ENCODE results near the gene VWA3B. TPM values are rescaled to one million over a fixed set of nuclear protein-coding genes. Genes with fewer than 3 reads are reported as not detected.
A peak's percentile ranks its signal among the peaks of the same experiment; 100 is the strongest.

Gene VWA3B
- total RNA-seq, 1 experiment from 2014 or later: not detected

DNA sequence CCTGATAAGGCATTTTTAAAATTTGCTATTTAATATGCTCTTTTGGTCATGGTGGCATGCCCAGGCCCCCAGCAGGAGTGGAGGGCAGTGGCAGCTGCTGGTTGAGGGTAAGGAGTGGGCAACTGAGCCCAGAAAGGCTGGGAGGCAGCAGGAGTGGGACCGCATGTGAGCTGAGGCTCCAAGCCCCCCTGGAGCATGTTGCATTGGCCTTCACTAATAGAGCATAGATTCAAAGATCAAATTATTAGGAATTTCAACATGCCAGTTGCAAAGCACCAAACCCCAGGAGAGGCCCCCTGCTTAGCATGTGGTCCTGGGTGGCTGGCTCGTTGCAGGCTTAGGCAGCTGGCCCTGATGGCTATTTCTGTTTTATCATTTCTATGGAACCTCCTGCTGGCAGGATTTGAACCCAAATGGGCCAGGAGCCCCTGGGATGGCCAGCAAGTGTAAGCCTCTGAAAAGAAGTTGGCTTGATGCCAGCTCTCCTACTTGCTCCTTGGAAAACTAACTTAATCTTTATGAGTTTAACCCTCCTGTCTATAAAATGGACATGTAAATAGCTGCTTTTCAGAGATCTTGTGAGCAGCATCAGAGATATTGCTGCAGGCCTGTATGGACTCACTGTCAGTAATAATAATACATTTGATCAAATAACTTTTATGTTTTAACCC is 49.2 kb upstream of the VWA3B start:
- peak; percentile 13 for DNase-seq (ENCODE audit: low spot score)
- H3K9me3 ChIP-seq (ENCODE audit: low read depth, low read length, poor library complexity, severe bottlenecking): no peaks in the 10 kb centered on the region
- TF ChIP-seq CTCF (conservative IDR thresholded peaks at IDR 0.05; ENCODE audit: low read depth, low read length) (no peak), EZH2 (IDR thresholded peaks at IDR 0.05; ENCODE audit: borderline replicate concordance, low read depth, low read length, poor library complexity, severe bottlenecking) (no peak)
- H3K36me3 ChIP-seq (ENCODE audit: insufficient read depth, low read length, poor library complexity, severe bottlenecking): no peaks in the 10 kb centered on the region
- H3K4me3 ChIP-seq (ENCODE audit: low read depth, low read length, poor library complexity, severe bottlenecking): no peak overlapping the region
- intact Hi-C loops (cut with micrococcal nuclease; ENCODE audit: unreplicated experiment): no loop called here
- no peaks in the 10 kb centered on the region for H3K4me1 ChIP-seq (ENCODE audit: insufficient read depth, low read length, poor library complexity, severe bottlenecking)
- BruUV-seq (replicated peaks): no TSS peak
- H3K27me3 ChIP-seq (replicated peaks; ENCODE audit: insufficient read depth, low read depth, low read length, poor library complexity): no peaks in the 10 kb centered on the region
- POLR2A ChIA-PET (ENCODE audit: low non-redundant PET): no interaction called here
- CTCF ChIA-PET: no interaction called here
- H3K27ac ChIP-seq (ENCODE audit: low read depth, low read length, poor library complexity, severe bottlenecking): no peak overlapping the region

DNA sequence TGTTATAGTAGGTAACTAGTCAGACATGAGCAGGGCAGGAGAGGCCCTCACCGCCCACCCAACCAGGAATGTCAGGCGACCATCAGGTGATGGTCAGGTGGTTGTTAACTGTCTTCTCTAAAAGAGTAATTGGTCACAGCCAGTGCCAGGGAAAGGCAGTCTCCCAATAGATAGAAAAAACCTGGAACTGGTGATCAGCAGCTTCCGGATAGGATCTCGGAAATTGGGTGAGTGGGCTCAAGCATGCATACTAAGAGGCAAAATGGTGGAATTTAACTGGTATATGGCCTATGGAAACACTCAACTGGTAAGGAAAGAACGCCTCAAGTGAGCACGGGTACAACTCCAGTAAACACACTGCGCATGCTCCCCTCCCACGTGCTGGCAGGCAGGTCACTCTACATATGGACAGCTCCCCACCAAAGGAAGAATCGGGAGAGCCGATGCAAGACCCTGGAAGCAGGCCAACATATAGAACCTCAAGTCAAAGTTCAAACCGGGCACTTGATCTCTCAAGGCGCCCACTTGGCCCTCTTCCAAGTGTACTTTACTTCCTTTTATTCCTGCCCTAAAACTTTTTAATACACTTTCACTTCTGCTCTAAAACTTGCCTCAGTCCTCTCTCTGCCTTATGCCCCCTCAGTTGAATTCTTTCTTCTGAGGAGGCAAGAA is 47.7 kb upstream of the VWA3B start:
- Histone ChIP-seq H3K27ac (ENCODE audit: low read depth, low read length, poor library complexity, severe bottlenecking) (no peak overlapping the region), H3K27me3 (replicated peaks; ENCODE audit: insufficient read depth, low read depth, low read length, poor library complexity) (no peaks in the 10 kb centered on the region), H3K4me3 (ENCODE audit: low read depth, low read length, poor library complexity, severe bottlenecking) (no peak overlapping the region), H3K4me1 (ENCODE audit: insufficient read depth, low read length, poor library complexity, severe bottlenecking) (no peaks in the 10 kb centered on the region), H3K36me3 (ENCODE audit: insufficient read depth, low read length, poor library complexity, severe bottlenecking) (no peaks in the 10 kb centered on the region), H3K9me3 (ENCODE audit: low read depth, low read length, poor library complexity, severe bottlenecking) (no peaks in the 10 kb centered on the region)
- ChIA-PET CTCF (no interaction called here), POLR2A (ENCODE audit: low non-redundant PET) (no interaction called here)
- BruUV-seq (replicated peaks): no TSS peak
- no peak for DNase-seq (ENCODE audit: low spot score)
- intact Hi-C loops (cut with micrococcal nuclease; ENCODE audit: unreplicated experiment): no loop called here
- TF ChIP-seq EZH2 (IDR thresholded peaks at IDR 0.05; ENCODE audit: borderline replicate concordance, low read depth, low read length, poor library complexity, severe bottlenecking): no peak
- TF ChIP-seq CTCF (conservative IDR thresholded peaks at IDR 0.05; ENCODE audit: low read depth, low read length): no peak

DNA sequence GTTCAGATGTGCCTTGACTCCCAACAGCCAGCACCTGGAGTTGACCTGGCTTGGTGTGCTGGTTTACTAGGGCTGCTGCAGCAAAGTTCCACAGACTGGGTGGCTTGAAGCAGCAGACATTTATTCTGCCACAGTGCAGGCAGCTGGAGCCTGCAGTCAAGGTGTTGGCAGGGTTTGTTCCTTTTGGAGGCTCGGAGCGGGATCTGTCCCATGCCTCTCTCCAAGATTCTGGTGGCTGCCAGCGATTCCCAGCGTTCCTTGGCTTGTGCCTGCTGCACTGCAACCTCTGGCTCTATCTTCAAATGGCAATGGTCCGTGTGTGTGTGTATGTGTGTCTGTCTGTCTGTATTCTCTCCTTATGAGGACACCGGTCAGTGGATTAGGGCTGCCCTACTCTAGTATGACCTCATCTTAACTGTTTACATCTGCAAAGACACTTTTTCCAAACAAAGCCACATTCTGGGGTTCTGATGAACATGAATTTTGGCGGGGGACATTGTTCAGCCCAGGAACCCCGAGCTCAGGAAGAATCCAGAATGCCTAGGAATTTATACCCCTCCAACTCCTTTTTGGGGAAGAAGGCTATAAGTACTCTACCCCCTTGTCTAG is 46.5 kb upstream of the VWA3B start:
- POLR2A ChIA-PET (ENCODE audit: low non-redundant PET): no interaction called here
- intact Hi-C loops (cut with micrococcal nuclease; ENCODE audit: unreplicated experiment): no loop called here
- BruUV-seq (replicated peaks): no TSS peak

More for the DNA sequence above, 46.5 kb upstream of the VWA3B start:
- Histone ChIP-seq H3K27me3 (replicated peaks; ENCODE audit: insufficient read depth, low read depth, low read length, poor library complexity) (no peaks in the 10 kb centered on the region), H3K27ac (ENCODE audit: low read depth, low read length, poor library complexity, severe bottlenecking) (no peak overlapping the region), H3K36me3 (ENCODE audit: insufficient read depth, low read length, poor library complexity, severe bottlenecking) (no peaks in the 10 kb centered on the region), H3K4me3 (ENCODE audit: low read depth, low read length, poor library complexity, severe bottlenecking) (no peak overlapping the region), H3K9me3 (ENCODE audit: low read depth, low read length, poor library complexity, severe bottlenecking) (no peaks in the 10 kb centered on the region), H3K4me1 (ENCODE audit: insufficient read depth, low read length, poor library complexity, severe bottlenecking) (no peaks in the 10 kb centered on the region)
- no peak for TF ChIP-seq CTCF (conservative IDR thresholded peaks at IDR 0.05; ENCODE audit: low read depth, low read length)
- no peak for TF ChIP-seq EZH2 (IDR thresholded peaks at IDR 0.05; ENCODE audit: borderline replicate concordance, low read depth, low read length, poor library complexity, severe bottlenecking)
- CTCF ChIA-PET: no interaction called here
- DNase-seq (ENCODE audit: low spot score): no peak

Measured in A673 (cell line).